PFSK-1 (cell line): ENCODE data around the gene B3GAT1.
A peak's percentile ranks its signal among the peaks of the same experiment; 100 is the strongest.

Experiments
- FOXP2 ChIP-seq: optimal IDR thresholded peaks from 2 replicates; pipeline ENCODE3; 2011; ENCODE audit warnings: borderline replicate concordance, control low read depth, inconsistent platforms; ENCODE audit not compliant: insufficient read depth; ENCODE audit errors: extremely low read length, extremely low read depth
- POLR2AphosphoS5 ChIP-seq: IDR thresholded peaks from 2 replicates; pipeline ENCODE4 v1.6.1; 2012; ENCODE audit warnings: low read depth, mild to moderate bottlenecking, control low read depth, low read length, moderate library complexity
- SIN3A ChIP-seq: IDR thresholded peaks from 2 replicates; pipeline ENCODE4 v1.6.1; 2012; ENCODE audit warnings: mild to moderate bottlenecking, low read length, moderate library complexity, borderline replicate concordance; ENCODE audit not compliant: insufficient read depth
- TAF1 ChIP-seq: IDR thresholded peaks from 2 replicates; pipeline ENCODE4 v1.6.1; 2012; ENCODE audit warnings: low read length, control low read depth, borderline replicate concordance; ENCODE audit not compliant: insufficient read depth
- TF ChIP-seq, protein P1 (sequence below), 2 experiments: IDR thresholded peaks; 2 replicates each; pipeline versions ENCODE4 v1.6.1 to v1.8.0; 2011 to 2012; ENCODE audit warnings: low read depth in 2 of 2, low read length in 2 of 2, control low read depth in 1 of 2, inconsistent platforms in 1 of 2, mild to moderate bottlenecking in 1 of 2, moderate library complexity in 1 of 2; ENCODE audit not compliant: insufficient read depth in 1 of 2

The B3GAT1 gene

DNA sequence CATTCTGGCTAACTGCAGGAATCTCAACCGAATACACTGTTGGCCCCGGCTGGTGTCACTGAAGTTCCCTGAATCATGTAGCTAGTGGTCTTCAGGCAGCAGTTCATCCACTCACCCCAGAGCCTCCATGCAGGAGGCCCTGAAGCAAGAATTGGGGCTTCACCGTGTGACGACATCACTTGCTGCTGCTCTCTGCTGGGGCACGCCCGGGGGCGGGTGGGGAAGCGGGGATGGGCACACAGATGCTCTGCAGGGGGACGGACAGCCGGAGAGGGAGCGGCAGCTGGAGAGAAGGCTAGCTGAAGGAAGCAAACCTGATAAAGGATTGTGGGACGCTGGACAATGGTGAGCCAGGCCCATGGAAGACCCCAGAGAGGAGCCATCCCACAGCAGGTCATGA, 17.0 kb downstream of the B3GAT1 start:
- no peak for TF ChIP-seq TAF1
- TF ChIP-seq SIN3A, result no peak
- TF ChIP-seq, protein P1, sequence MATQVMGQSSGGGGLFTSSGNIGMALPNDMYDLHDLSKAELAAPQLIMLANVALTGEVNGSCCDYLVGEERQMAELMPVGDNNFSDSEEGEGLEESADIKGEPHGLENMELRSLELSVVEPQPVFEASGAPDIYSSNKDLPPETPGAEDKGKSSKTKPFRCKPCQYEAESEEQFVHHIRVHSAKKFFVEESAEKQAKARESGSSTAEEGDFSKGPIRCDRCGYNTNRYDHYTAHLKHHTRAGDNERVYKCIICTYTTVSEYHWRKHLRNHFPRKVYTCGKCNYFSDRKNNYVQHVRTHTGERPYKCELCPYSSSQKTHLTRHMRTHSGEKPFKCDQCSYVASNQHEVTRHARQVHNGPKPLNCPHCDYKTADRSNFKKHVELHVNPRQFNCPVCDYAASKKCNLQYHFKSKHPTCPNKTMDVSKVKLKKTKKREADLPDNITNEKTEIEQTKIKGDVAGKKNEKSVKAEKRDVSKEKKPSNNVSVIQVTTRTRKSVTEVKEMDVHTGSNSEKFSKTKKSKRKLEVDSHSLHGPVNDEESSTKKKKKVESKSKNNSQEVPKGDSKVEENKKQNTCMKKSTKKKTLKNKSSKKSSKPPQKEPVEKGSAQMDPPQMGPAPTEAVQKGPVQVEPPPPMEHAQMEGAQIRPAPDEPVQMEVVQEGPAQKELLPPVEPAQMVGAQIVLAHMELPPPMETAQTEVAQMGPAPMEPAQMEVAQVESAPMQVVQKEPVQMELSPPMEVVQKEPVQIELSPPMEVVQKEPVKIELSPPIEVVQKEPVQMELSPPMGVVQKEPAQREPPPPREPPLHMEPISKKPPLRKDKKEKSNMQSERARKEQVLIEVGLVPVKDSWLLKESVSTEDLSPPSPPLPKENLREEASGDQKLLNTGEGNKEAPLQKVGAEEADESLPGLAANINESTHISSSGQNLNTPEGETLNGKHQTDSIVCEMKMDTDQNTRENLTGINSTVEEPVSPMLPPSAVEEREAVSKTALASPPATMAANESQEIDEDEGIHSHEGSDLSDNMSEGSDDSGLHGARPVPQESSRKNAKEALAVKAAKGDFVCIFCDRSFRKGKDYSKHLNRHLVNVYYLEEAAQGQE (IDR thresholded peaks at IDR 0.05; ENCODE audit: insufficient read depth in 1 of 2, low read depth in 2 of 2, low read length in 2 of 2), result no peak
- TF ChIP-seq POLR2AphosphoS5, result no peak
- TF ChIP-seq FOXP2, result no peak

DNA sequence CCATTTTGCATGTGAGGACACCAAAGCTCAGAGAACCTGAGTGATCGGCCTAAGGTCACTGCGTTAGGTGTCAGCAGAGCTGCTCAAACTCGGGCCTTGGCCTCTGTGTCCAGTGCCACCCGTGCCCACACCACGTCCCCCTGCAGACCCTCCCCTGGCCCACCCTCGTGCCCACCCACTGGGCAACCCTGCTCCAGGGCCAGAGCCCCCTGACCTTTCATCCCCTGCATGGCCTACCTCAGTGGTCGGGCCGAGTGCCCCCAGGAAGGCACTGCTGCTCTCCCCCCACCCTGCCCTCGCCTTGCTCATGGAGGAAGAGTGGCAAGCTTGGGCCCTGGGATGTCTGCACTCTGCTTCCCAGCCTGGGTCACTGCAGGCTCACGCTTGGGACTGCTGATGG, 17.7 kb downstream of the B3GAT1 start:
- TF ChIP-seq POLR2AphosphoS5, result no peak
- no peak for TF ChIP-seq SIN3A
- TF ChIP-seq, protein P1 (IDR thresholded peaks at IDR 0.05; ENCODE audit: insufficient read depth in 1 of 2, low read depth in 2 of 2, low read length in 2 of 2), result no peak
- TF ChIP-seq TAF1, result no peak
- TF ChIP-seq FOXP2, result no peak

DNA sequence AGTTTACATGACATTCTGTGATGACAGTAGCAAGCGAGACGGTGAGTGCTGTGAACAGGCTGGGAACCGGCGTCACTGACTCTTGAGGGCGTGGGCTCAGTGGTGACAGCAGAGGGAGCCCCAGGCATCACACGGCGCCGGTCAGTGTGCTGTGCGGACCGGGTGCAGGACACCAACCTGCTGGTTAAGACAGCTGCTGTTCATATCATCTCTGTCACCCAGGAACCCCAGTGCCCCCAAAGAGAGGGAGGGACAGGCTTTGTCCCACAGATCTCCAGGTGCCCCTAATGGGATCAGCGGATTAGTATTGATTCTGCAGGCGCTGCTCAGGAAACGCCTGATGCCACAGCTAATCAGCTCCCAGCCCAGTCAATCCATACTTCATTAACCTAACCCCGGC, 18.4 kb downstream of the B3GAT1 start:
- TF ChIP-seq POLR2AphosphoS5 (no peak), SIN3A (no peak), FOXP2 (no peak), TAF1 (no peak)
- TF ChIP-seq, protein P1 (IDR thresholded peaks at IDR 0.05; ENCODE audit: insufficient read depth in 1 of 2, low read depth in 2 of 2, low read length in 2 of 2), result no peak

DNA sequence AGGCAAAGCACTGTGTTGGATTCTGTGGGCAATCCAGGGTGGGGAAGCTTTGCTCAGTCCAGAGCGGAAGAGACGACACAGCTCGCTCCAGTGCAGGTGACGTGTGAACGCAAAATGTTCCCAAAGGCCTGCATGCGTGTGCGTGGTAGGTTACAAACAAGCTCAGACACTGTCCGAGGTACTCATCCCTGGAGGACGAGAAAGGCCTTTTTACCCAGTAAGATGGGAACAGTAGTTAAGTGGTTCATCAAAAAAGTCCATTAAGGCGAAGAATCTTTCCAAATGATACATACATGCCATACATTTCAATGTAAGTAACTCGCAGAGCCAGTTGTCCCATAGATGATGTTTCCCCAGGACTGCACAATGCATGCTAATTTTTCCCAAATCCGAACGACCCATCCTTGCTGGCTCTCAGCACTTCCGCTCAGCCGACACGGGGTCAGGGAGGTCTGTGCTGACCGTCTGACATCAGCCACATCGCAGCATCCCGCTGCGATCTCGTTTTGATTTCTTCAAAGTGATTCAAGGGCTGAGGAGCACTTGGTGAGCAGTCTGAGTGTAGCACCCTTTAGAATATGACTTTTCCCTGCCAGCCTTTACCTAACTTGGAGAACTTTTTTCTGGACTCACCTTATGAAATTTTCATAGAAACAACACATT, 19.0 kb downstream of the B3GAT1 start:
- TF ChIP-seq, protein P1 (IDR thresholded peaks at IDR 0.05; ENCODE audit: insufficient read depth in 1 of 2, low read depth in 2 of 2, low read length in 2 of 2), result peak in 1 of 2 experiments; percentile 67; a peak in 1 of 4 replicates
- no peak for TF ChIP-seq FOXP2

DNA sequence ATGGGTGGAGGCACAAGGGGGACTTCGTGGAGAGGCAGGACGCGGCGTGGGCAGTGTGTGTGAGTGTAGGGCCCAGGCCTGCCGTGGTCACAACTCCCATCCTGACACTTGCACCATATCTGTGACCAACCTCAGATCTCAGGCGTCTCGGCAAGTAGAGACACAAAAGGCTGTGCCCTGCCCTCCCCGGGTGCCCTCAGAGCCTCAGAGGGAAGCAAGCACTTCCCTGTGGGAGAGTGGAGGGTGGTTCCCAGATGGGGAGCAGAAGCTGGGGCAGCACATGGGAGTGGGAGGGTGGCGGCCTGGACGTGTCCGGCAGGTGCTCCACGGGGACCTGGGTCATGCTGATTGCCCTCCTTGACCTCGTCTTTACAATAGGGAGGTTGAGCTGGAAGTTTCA, 20.4 kb downstream of the B3GAT1 start:
- TF ChIP-seq, protein P1 (IDR thresholded peaks at IDR 0.05; ENCODE audit: insufficient read depth in 1 of 2, low read depth in 2 of 2, low read length in 2 of 2), result no peak
- TF ChIP-seq SIN3A (no peak), POLR2AphosphoS5 (no peak), TAF1 (no peak), FOXP2 (no peak)
